Uterus (tissue), 2 donors: ENCODE data around the gene SCN2A.

Experiments
- POLR2A ChIP-seq, 2 donors: fragments of 450-650 bp; IDR thresholded peaks; one replicate each; pipeline ENCODE4 v1.6.1; 2016; ENCODE audit warnings: antibody characterized with exemption in 2 of 2, mild to moderate bottlenecking in 1 of 2, moderate library complexity in 1 of 2
- TF ChIP-seq, protein P1 (sequence below), 4 experiments: fragments of 200-600 bp in 2 of 4; fragments of 450-650 bp in 2 of 4; sonication (generic) in 2 of 4; IDR thresholded peaks; one replicate each; pipeline ENCODE4 v1.5.1; 2016 to 2019; ENCODE audit warnings: antibody characterized with exemption in 4 of 4, mild to moderate bottlenecking in 2 of 4, moderate library complexity in 1 of 4

GRCh38 chr2:165248238-165248637 is 9.0 kb downstream of the SCN2A start:
- TF ChIP-seq, protein P1, sequence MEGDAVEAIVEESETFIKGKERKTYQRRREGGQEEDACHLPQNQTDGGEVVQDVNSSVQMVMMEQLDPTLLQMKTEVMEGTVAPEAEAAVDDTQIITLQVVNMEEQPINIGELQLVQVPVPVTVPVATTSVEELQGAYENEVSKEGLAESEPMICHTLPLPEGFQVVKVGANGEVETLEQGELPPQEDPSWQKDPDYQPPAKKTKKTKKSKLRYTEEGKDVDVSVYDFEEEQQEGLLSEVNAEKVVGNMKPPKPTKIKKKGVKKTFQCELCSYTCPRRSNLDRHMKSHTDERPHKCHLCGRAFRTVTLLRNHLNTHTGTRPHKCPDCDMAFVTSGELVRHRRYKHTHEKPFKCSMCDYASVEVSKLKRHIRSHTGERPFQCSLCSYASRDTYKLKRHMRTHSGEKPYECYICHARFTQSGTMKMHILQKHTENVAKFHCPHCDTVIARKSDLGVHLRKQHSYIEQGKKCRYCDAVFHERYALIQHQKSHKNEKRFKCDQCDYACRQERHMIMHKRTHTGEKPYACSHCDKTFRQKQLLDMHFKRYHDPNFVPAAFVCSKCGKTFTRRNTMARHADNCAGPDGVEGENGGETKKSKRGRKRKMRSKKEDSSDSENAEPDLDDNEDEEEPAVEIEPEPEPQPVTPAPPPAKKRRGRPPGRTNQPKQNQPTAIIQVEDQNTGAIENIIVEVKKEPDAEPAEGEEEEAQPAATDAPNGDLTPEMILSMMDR (IDR thresholded peaks at IDR 0.05), result no peak
- TF ChIP-seq POLR2A (IDR thresholded peaks at IDR 0.05), result no peak
